HPDE6-E6E7 (cell line): ENCODE results near the gene UFSP1.
A peak's percentile ranks its signal among the peaks of the same experiment; 100 is the strongest.

Source experiments
- DNase-seq: peaks from one replicate; pipeline ENCODE4 v3.0.0; 2011; ENCODE audit warnings: missing footprints; ENCODE audit errors: extremely low spot score

The UFSP1 gene

DNA sequence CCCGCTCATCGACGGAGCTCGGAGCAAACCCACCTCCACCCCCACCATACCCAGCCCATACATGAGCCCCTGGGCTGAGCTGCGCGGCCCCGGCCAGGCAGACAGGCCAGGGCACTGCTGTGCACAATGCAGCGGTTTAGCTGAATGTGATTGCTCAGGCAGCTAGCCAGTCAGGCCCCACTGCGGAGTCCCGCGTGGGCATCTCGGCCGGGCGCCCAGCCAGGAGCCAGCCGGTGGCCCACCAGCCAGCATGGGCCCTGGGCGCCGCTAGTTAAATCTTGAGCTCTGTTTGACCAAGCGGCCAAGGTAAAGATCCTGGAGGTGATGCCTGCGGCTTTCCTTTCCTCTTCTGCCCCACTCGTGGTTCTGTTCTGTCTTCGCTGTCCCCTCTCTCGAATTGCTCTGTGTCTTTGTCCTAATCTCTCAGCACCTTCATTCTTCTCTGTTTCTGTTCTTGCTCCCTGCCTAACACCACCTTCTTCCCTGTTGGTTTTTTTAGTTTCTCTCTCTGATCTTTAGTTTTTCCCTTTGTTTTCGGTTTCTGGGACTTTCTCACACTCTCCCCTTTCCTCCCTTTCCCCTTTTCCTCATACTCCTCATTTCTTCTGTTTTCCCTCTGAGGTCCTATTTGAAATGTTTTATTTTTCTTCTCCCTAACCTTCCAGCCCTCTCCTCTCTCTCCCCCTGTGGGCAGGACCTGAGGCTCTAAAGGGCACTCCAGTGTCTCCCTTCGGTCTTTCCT lies 6.6 kb downstream of the UFSP1 start:
- DNase-seq = no peak

- no peak for DNase-seq
Observed at GRCh38 chr7:100882201-100882600, 7.3 kb downstream of the UFSP1 start.

- DNase-seq = no peak
Observed at GRCh38 chr7:100881136-100881535, 8.4 kb downstream of the UFSP1 start.

GRCh38 chr7:100880645-100881044 lies 8.9 kb downstream of the UFSP1 start:
- DNase-seq = no peak

GRCh38 chr7:100879685-100880261 lies 9.7 kb downstream of the UFSP1 start:
- DNase-seq = no peak

- no peak for DNase-seq
Observed at GRCh38 chr7:100878685-100879084, 10.8 kb downstream of the UFSP1 start.

DNA sequence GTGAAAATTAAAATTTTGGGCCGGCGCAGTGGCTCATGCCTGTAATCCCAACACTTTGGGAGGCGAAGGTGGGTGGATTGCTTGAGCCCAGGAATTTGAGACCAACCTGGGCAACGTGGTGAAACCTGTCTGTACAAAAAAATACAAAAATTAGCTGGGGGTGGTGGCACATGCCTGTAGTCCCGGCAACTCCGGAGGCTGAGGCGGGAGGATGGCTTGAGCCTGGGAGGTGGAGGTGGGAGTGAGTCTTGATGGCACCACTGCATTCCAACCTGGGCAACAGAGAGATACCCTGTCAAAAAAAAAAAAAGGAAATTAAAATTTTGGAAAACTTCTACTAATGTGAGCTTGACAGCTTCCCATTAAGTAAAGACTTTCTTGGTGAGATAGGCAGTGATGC lies 11.5 kb downstream of the UFSP1 start:
- no peak for DNase-seq

GRCh38 chr7:100875356-100875751 lies 14.2 kb downstream of the UFSP1 start:
- DNase-seq = no peak

- DNase-seq = peak; percentile 85
Observed at GRCh38 chr7:100874577-100875355, 14.7 kb downstream of the UFSP1 start, which contains the start of gene SRRT. SRRT (plus strand) TSS chr7:100875103; CDS start chr7:100875591, 488 bp downstream.

GRCh38 chr7:100874300-100874576 lies 15.3 kb downstream of the UFSP1 start:
- no peak for DNase-seq

DNA sequence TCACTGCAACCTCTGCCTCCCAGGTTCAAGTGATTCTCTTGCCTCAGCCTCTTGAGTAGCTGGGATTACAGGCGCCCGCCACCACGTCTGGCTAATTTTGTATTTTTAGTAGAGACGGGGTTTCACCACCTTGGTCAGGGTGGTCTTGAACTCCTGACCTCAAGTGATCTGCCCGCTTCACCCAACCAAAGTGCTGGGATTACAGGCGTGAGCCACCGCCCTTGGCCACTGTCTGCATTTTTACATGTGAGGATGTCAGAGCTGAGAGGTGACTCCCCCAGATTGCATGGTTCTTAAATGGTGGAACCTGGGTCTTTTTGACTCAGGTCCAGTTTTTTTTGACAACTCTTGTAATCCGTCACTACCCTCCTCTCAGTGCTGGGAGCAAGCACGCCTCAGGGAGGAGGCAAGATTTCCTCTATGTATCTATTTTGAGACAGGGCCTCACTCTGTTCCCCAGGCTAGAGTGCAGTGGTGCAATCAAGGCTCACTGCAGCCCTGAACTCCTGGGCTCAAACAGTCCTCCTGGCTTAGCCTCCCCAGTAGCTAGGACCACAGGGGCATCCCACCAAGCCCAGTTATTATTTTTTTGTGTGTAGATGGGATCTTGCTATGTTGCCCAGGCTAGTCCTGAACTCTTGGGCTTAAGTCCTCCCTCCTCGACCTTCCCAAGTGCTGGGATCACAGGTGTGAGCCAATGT lies 15.8 kb downstream of the UFSP1 start:
- DNase-seq = no peak

DNA sequence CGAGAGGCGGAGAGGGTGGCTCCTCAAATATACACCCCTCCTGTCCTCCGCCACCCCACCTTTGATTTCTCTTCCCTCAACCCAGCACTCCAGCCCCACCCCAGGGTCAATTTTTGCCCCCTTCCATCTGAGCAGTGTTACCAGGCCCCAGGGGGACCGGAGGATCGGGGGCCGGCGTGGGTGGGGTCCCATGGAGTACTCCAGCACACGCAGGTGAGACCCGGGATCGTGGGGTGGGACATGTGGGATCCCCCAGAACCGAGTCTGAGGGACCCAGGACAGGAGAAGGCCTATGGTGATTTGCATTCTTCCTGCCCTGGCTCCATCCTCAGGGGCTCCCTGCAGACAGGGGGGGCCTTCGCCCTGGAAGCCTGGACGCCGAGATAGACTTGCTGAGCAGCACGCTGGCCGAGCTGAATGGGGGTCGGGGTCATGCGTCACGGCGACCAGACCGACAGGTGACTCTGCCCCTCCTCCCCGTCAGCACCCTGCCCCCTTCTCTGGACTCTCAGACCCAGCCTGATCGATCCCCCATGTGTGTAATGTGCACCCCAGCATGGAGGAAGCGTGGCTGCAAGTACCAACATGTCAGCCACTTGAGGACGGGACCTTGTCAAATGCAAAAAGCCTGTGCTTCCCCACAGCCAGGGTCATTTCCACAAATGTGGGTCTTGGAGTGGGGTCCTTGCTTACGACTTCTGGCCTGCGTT lies 21.6 kb downstream of the UFSP1 start:
- DNase-seq = peak; percentile 37

- peak; percentile 88 for DNase-seq
Observed at GRCh38 chr7:100867040-100867775, 22.3 kb downstream of the UFSP1 start, which contains the start of gene TRIP6. TRIP6 (plus strand) TSS chr7:100867387; CDS start chr7:100867498, 111 bp downstream.

DNA sequence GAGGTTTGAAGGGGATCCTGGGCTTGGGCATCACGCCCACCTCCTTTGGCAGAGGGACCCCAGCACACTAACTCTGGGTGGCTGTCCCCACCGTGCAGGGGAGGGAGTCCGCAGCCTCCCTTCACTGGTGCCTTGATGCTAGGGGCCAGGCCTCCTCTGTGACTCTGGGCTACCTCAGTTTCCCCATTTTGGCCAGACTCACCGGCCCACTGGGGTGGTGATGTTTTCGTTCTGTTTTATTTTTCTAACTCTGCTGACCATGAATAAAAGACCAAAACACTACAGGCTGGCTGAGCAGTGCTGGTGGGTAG lies 22.8 kb downstream of the UFSP1 start:
- DNase-seq = no peak

GRCh38 chr7:100865938-100866728 lies 23.4 kb downstream of the UFSP1 start:
- DNase-seq = peak; percentile 47

DNA sequence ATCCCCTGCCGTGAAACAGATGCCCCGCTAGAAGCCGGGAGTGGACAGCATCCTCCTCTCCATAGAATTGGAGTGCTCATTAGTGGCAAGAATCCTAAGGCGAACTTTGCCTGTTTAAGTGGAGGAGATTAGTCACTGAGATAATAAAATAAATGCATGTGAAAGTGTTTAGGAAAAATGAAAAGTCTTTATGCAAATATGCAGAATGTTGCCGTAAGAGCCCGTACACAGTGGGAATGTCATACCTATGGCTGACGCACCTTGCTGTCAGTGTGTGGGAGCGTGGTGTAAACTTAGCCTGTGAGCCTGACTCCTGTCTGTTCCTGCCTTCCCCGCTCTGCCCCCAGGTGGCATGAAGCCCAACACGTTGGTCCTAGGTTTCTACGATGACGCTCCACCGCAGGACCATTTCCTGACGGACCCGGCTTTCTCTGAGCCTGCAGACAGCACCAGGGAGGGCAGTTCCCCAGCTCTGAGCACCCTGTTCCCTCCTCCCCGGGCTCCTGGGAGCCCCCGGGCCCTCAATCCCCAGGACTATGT lies 24.1 kb downstream of the UFSP1 start:
- peak; percentile 97 for DNase-seq

DNA sequence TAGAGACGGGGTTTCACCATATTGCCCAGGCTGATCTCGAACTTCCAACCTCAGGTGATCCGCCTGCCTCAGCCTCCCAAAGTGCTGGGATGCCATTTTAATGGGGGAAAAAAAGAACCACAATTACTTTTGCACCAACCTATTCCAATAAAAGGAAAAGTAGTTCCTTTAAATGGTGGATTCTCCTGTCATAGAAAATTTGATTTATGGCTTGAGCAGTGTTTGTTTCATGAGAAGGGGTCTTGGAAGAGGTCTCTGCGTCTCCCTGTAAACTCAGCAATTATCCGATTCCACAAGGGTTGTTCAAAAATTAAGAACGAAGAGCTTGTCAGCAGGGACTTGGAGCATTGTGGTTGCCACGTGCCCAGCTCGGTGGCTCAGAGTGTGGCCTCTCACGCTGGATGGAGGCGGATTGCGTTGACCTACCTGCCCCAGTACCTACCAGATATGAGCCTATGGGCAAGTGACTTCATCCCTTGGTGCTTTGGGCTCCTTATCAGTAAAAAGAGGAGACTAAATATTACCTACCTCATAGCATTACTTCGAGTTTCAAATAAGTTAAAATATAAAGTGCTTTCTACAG lies 25.2 kb downstream of the UFSP1 start:
- DNase-seq = no peak

DNA sequence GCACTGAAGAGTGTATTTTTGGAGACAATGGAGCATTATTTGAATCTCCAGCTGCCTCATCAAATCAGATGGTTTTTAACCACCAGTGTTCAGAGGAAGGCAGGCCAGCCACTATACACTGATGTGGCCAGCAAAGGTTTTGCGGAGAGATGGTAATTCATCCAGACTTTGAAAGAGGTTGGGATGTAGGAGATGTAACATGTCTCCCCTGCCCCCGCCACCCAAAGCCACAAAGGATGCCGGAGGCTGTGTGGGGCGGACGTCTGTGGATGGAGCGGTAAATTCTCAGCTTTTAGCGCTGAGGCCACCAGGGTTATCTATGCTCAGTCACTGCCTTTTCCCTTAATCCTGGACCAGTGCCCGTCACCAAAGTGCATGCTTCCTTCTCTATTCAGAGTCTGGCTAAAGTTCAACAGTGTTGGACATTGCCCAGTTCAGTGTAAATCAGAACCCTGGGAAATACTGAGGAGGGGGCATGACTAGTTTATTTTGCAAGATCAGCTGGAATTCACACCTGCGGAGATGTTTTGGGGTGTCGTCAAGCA lies 26.0 kb downstream of the UFSP1 start:
- no peak for DNase-seq

DNA sequence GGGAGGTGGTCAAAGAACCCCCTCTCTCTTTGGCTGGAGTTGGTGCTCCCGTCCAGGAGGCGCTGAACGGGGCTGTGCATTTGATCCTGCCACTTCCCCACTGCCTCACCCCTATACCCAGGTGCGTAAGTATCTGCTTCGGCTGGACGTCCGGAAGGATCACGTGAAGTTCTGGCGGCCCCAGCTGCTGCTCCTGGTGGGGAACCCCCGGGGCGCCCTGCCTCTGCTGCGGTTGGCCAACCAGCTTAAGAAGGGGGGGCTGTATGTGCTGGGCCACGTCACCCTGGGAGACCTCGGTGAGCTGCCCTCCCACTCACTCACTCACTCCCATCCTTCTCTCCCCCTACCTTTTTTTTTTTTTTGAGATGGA lies 27.9 kb downstream of the UFSP1 start:
- DNase-seq = no peak
